ENCODE measurements around the gene ITPK1.

Gene ITPK1

GRCh38 chr14:92936085-92936484 is 179.6 kb downstream of the ITPK1 start:
- no peak for TF ChIP-seq CTCF (IDR thresholded peaks at IDR 0.05; ENCODE audit: control extremely low read depth, extremely low read depth, low read depth, missing control alignments)
- ChIA-PET POLR2A (no interaction called here), CTCF (no interaction called here)
- DNase-seq (ENCODE audit: extremely low spot score): no peak

- ChIA-PET POLR2A (no interaction called here), CTCF (no interaction called here)
- no peak for TF ChIP-seq CTCF (IDR thresholded peaks at IDR 0.05; ENCODE audit: control extremely low read depth, extremely low read depth, low read depth, missing control alignments)
- DNase-seq (ENCODE audit: extremely low spot score): no peak
Observed at GRCh38 chr14:92935446-92935845, 180.3 kb downstream of the ITPK1 start.

- no peak for DNase-seq (ENCODE audit: extremely low spot score)
- TF ChIP-seq CTCF (IDR thresholded peaks at IDR 0.05; ENCODE audit: control extremely low read depth, extremely low read depth, low read depth, missing control alignments): no peak
- ChIA-PET CTCF (interaction anchor here (1.3 to 1.9 kb wide), 2 partner anchors 8 to 18 kb away, joined by 3 to 5 read pairs; no protein-coding TSS in a partner anchor), POLR2A (no interaction called here)
Observed at GRCh38 chr14:92934196-92935085, 181.3 kb downstream of the ITPK1 start.

GRCh38 chr14:92933481-92933880 is 182.2 kb downstream of the ITPK1 start:
- CTCF ChIA-PET: interaction anchor here (1.3 to 1.9 kb wide), 3 partner anchors 7 to 33 kb away, joined by 3 to 5 read pairs (median 3); no protein-coding TSS in a partner anchor
- POLR2A ChIA-PET: no interaction called here
- DNase-seq (ENCODE audit: extremely low spot score): no peak
- TF ChIP-seq CTCF (IDR thresholded peaks at IDR 0.05; ENCODE audit: control extremely low read depth, extremely low read depth, low read depth, missing control alignments): no peak

- POLR2A ChIA-PET: no interaction called here
- CTCF ChIA-PET: interaction anchor here (1.0 to 1.9 kb wide), 3 partner anchors 19 to 32 kb away, joined by 3 to 5 read pairs (median 3); no protein-coding TSS in a partner anchor
- TF ChIP-seq CTCF (IDR thresholded peaks at IDR 0.05; ENCODE audit: control extremely low read depth, extremely low read depth, low read depth, missing control alignments): no peak
- no peak for DNase-seq (ENCODE audit: extremely low spot score)
Observed at GRCh38 chr14:92932448-92933395, 183.0 kb downstream of the ITPK1 start.
